Esophagus muscularis mucosa (tissue), 3 donors: ENCODE results near the gene WWC1.

Experiments used
- POLR2A ChIP-seq: fragments of 450-650 bp; IDR thresholded peaks from one replicate; pipeline ENCODE4 v1.6.1; 2017; ENCODE audit warnings: antibody characterized with exemption, moderate library complexity, mild to moderate bottlenecking, low read depth
- POLR2AphosphoS5 ChIP-seq, 2 donors: sonication (generic); formaldehyde crosslinking; IDR thresholded peaks; one replicate each; pipeline ENCODE4 v1.6.1; 2017; ENCODE audit warnings: antibody characterized with exemption in 2 of 2
- TF ChIP-seq, protein P1 (sequence below), 3 experiments: fragments of 200-600 bp in 2 of 3; fragments of 450-650 bp in 1 of 3; sonication (generic) in 2 of 3; IDR thresholded peaks; one replicate each; pipeline ENCODE4 v1.5.1; 2017 to 2019; ENCODE audit warnings: antibody characterized with exemption in 3 of 3, mild to moderate bottlenecking in 2 of 3, moderate library complexity in 1 of 3

DNA sequence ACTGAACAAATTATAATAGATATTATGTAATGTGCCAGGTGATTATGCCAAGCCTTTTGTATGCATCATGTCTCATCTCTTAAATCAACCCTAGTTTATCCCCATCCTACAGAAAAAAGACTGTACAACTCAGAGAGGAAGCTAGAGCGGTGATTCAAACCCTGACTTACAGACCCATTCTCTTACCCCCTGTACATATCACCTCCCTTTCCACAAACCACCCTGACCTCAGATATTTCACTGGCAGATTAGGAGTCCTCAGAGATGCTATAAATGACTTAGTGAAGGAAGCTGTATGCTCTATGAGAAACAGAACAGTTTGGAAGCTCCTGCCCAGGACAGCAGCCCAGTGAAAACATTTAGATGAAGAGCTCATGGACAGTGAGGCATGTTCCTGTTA, 115.8 kb downstream of the WWC1 start:
- TF ChIP-seq, protein P1, sequence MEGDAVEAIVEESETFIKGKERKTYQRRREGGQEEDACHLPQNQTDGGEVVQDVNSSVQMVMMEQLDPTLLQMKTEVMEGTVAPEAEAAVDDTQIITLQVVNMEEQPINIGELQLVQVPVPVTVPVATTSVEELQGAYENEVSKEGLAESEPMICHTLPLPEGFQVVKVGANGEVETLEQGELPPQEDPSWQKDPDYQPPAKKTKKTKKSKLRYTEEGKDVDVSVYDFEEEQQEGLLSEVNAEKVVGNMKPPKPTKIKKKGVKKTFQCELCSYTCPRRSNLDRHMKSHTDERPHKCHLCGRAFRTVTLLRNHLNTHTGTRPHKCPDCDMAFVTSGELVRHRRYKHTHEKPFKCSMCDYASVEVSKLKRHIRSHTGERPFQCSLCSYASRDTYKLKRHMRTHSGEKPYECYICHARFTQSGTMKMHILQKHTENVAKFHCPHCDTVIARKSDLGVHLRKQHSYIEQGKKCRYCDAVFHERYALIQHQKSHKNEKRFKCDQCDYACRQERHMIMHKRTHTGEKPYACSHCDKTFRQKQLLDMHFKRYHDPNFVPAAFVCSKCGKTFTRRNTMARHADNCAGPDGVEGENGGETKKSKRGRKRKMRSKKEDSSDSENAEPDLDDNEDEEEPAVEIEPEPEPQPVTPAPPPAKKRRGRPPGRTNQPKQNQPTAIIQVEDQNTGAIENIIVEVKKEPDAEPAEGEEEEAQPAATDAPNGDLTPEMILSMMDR (IDR thresholded peaks at IDR 0.05): no peak
- TF ChIP-seq POLR2AphosphoS5 (IDR thresholded peaks at IDR 0.05) (no peak), POLR2A (no peak)
